NCI-H2171 treated with DMSO at 0.1 percent for 48 hours (cell line): ENCODE results near the gene USP15.
"Not testable (repeated sequence)": the region's sequence is repeated elsewhere in the genome, so short reads cannot be mapped to it uniquely, and the experiment has no call there.

ENCODE experiments used
- DNase-seq: peaks from one replicate; lab custom pipeline; 2025; lab: John Stamatoyannopoulos, UW

The USP15 gene

DNA sequence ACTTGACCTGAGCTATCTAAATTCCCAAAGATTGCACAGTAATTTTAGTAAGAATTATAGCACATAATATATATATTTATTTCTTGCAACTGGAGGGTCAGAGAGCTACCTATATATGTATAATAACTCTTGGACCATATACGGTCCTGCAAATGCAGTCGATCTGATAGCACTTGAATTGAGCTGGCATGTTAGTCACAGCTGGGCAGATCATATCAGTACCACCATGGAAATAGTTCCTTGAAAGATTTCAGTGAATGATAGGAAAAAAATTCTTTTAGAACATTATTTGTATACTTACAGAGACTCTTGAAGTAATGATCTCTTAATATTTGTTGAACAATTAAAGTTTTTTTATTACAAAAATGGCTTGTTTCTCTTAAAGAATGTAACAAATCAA is 111.9 kb downstream of the USP15 start:
- DNase-seq: no peak

DNA sequence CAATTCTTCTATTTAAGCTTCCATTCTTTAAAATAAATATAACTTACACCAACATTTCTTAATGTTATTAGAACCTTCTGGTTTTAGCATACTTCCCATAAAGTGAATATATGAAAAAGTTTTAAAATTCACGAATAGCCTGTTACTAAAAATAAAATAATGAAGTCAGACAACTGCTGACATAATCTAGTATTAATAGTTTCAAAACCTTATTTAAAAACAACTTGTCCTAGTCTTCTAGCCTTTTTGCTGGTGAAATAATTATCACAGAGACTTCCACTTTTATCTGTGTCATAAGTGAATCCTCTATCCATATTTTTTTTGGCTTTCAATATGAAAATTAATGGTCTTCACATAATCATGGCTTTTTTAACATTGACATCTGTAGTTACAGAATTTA is 112.6 kb downstream of the USP15 start:
- DNase-seq: no peak

DNA sequence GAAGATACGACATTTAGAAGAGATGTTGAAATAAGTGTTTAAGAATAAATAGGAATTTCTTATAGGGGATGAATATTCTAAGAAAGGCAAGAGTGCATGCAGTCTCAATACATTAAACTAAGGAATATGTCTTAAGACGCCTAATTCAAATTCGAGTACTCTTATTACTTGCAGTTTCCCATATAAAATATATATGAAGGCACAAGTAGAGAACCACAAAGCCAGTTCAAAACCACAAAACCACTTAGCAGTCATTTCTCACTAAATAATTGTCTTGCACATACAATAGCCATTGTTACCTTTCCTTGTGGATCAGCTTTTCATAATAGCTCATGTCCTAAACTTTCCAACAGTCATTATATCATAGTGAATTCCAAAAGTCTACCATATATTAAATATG is 115.4 kb downstream of the USP15 start:
- DNase-seq: no peak

DNA sequence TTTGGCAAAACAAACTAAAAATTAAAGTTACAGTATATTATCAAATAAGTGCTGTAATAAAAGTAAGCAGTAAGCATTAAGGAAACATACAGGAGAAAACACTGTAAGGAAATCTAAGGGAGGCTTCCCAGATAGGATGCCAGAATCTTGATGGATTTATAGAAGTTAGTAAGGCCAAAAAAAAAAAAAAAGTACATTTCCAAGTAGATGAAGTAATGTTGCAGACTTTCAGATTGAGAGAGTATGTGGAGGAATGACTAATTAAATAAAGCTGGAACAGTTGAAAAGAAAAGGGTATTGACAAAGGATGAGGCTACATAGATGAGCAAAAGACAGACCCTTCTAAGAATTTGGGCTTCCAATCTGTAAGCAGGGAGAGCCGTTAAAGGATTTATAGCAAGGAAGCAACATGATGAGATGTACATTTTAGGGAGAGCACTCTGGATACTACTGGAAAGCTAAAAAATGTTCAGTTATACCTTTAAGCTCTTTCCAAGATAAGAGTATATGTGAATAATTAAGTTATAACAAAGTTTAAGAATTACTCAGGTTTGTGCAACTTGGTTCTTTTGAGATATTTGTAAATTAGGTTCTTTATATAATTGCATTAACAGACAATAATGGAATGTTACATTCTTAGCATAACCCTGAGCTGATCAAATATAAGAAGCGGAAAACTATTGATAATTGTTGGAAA is 119.0 kb downstream of the USP15 start:
- no peak for DNase-seq

DNA sequence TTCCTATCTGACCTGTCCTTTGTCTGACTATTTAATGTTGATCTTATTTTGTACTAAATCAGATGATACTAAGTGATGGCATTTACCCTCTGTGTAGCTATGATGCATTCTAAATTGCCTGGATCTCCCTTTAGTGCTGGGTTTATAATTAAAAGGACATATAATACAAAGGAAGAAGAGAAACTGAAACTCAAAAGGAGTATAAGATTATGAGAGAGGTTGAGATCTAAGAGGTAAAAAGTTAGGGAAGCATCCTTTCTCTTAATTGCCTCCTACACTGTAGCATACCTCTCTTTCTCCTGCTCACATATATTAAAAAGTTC is 119.5 kb downstream of the USP15 start:
- no peak for DNase-seq

DNA sequence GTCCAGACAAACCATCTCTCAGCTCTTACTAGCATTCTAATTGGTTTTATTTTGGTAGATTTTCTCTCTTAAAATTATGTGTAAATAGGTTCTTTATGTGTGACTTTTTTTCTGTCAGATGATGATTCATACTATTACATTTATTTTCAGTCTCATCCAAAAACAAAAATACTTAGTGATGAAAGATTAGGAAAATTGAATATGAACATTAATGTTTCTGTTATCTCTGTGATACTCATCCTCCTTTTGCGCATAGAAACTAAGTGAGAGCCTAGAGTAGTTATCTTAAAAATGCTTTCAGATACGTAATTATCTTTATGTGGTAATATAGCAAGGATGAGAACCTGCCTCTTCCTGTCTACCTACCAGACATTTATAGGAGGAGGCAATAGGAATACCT is 122.3 kb downstream of the USP15 start:
- no peak for DNase-seq

DNA sequence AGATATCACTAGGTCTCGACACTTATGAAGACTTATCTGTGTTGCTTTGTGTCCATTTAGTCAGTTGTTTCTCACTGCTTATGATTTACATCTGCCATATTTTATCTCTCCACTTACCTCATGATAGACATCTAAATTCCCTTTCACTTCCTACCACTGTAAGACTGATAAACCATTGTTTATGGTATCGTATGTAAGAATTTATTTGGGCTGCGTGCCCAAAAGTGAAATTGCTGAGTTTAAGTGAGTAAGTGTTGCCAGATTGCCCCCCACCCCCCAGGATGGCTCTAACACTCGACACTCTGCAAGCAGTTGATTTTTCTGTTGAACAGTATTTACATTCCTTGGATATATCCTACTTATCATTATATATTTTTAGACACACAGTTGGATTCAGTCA is 136.5 kb downstream of the USP15 start:
- DNase-seq: no peak

DNA sequence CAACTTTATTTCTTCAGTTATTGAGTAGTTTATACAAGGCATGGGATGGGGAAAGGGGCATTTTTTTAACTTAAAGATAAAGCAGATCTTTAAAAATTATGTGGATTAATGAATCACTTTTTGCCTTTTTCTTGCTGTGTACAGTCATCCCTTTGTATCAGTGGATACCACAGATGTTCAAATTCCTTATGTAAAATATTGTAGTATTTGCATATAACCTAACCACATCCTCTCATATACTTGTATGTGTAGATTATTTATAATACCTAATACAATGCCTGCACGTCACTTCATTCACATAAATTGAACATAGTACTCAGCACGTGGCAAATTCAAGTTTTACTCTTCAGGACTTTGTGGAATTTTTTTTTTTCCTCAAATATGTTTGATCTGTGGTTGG is 139.9 kb downstream of the USP15 start:
- no peak for DNase-seq

DNA sequence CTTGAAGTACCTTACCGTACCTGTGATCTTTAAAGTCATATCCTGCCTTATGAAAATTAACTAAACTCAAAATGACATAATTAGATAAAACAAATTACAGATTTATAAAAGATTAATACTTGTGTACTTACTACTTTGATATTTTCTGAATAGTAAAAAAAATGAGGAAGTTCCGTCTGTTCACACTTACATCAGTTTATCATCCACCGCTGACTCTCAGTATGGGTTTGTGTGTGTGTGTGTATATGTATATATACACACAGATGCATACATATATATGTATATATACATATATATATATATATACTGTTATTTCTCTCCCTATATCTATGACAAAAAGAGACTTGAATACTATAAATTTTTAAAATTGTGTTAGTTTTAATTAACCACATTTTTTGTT is 141.4 kb downstream of the USP15 start:
- no peak for DNase-seq

DNA sequence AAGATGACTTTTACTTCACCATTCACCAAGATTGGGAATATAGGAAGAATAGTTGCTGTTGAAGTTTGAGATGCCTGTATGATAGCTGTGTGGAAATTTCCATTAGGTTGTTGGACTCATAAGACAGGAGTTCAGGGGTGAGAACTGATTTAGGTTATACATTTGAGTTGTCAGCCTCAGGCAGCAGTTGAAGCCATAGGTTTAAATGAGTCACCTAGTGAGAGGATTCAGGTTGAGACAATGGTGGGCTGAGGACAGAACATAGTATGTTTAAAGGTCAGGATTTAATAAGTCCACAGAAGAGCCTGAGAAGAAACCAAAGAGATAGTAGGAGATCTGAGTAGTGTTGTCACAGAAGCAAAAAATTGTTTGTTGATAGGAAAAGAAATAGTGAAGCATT is 142.8 kb downstream of the USP15 start:
- DNase-seq: no peak

DNA sequence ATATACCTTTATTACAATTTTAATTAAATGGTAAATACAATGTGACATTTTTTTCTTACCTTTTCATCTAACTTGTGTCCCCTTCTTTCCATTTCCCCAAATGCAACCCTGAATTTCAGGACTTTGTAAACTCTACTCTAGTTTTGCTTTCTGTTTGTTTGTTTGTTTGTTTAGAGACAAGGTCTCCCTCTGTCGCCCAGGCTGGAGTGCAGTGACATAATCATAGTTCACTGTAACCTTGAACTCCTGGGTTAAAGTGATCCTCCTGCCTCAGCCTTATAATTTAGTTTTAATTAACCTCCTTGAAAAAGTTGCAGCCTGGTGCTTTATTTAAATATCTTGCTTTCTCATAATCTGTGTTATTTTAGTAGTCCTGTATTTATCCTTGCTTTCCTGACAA is 147.4 kb downstream of the USP15 start:
- DNase-seq: no peak

DNA sequence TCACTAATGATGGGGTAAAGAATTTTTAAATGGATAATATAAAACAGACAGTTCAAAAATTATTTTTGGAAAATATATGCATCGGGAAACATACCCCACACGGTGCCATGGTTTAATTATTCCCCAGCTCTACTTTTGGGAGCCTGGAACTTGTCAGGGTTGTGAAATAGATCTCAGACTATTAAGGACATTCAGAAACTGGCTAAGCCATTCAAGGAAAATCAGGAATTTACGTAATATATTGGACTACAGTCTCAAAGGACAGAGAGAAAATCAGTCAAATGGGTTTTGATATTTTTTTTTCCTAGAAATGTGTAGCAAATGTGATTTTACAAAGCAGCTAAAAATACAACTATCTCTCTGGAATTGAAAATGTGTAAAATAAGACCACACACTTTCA is 148.9 kb downstream of the USP15 start:
- DNase-seq: no peak

DNA sequence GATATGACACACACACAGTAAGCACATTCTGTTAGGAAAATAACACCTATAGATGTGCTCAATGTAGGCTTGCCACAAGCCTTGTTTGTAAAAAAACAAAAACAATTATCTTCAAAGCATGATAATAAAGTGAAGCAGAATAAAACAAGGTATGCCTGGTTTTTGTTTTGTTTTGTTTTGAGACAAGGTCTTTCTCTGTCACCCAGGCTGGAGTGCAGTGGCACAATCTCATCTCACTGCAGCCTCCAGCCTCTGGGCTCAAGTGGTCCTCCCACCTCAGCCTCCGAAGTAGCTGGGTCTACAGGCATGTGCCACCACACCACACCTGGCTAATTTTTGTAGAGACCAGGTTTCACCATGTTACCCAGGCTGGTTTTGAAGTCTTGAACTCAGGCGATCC is 154.0 kb downstream of the USP15 start:
- DNase-seq: no peak

DNA sequence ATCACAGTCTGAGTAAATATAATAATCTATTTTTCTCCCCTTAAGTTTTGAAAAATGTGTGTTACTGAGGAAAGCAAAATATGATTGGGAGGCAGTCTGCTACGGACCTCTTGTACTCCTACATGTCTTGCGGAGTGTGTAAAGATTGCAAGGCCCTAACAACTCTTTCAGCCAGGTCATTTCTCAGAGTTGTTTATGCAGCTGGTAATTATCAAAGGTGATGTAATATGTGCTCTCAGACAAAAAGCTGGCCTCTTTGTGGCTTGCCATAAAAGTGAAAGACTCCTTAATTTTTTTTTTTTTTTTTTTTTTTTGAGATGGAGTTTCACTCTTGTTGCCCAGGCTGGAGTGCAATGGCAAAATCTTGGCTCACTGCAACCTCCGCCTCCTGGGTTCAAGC is 165.9 kb downstream of the USP15 start:
- DNase-seq: no peak

DNA sequence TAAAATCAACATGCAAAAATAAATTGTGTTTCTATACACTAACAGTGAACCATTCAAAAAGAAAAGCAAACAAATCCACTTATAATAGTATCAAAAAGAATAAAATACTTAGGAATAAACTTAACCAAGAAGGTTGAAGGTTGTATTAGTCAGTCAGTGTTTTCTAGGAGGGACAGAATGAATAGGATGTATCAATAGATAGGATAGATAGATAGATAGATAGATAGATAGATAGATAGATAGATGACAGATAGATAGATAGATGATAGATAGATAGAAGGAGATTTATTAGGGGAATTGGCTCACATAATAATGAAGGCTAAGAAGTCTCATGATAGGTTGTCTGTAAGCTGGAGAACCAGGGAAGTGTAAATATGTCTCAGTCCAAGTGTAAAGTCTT is 169.3 kb downstream of the USP15 start:
- no peak for DNase-seq

DNA sequence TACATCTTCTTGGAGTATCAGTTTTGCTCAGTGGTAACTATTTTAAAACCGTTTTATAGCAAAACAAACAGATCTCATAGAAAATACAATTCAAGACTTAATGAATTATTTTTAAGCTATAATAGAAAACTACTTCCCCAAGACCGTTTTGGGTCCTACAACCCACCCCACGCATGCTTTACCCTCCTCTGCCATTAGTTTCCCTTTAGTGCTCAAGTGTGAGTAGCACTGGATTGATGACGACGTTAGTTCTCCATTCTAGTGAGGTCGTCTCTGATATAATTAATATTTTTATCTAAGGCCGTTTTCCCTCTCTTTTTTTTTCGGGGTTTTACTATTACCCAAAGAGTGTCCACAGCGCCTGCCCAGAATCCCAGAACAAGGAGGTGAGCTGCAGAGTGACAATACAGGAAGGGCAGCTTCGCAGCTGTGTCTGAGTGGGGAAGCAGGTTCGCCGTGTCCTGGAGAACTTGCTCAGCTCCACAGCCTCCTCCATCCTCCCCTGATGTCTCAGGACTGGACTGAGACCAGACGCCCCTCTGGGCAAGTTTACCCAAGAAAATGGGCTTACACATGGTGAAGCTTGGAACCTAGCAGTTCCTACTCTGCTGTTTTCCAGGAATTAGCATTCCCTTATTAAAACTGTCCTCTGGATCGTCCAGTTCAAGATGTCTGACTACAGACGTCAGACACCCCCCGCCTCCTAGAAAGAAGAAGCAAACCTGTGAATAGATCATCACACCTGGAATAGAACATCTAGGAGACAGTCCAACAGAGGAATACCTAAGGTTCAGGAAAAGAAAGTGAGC is 174.5 kb downstream of the USP15 start:
- no peak for DNase-seq

DNA sequence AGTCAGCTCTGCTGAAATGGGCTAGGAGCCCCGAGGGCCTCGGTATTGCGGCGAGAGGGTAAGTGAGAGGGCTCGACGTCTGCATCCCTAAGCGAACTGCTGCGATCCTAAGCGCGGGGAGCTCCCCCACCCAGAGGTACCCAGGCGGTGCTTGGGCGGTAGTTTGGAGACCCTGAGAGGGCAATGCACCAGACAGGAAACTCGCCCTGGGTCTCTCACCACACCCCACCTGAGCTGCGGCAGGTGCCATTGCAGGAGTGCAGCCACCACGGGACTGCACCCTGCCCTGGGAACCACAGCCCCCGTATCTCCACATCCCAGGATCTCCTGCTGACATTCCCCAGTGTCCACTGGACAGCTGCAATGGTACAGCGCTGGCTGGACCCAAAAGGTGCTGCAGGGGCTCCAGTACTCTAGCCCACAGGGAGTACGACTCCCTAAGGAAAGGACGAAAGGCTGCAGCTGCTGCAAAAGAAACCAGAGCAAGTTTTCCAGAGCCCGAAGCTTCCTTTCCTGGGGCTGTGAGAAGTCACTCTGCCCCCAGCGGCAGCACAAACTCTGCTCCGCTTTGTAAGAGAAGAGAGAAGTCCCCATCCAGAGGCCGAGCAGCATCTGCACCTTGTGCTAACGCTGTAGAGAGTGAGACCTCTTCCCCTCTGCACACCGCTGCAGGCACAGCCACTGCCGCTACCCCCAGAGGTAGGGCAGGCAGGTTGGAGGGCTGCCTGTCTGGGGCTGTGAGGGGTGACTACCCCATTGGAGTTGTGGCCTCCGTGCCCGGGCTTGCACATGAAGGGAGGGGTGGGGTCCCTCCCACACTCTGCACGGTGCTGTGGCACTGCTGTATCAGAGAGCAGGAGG is 175.3 kb downstream of the USP15 start:
- peak; percentile 51 for DNase-seq

DNA sequence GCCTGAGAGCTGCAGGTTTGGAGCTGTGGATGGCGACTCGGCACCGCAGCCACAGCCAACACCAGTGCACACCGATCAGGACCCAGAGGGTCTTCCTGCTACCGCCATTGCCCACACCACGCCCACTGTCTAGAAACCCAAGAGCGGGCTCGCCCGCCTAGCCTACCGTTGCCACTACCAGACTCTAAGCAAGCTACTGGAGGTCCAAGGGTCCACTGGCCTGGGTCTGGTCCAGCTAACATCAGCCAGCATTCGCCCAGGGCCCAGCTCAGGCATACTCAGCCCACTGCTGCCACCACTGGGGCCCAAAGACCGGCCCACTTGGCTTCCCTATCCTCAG is 175.9 kb downstream of the USP15 start:
- DNase-seq: no peak

DNA sequence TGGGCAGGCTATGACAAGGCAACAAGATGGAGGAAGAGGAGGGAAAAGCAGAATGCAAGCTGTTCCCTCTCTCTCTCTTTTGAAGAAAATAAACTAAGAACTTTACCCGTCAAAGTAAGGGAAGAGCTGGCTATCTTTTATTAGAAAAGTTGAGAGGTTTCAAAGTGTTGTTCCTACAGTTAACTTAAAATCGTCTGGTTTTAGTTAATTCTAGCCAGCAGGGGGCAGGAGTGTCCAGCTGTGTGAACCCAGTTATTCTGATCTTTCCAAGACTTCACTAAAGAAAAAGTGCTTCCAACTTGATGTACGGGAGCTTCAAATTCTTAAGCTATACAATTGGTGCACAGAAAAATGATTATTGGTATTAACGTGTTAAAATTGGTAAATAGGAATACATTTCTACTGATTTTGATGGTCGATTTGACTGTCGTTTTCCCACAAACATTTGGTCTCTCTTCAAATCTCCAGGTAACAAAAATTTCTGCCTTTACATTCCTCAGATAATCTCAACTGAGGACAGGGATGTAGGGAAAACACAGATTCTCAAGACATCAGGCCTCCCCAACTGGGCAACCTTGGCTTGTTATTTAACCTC is 178.0 kb downstream of the USP15 start:
- peak; percentile 40 for DNase-seq

DNA sequence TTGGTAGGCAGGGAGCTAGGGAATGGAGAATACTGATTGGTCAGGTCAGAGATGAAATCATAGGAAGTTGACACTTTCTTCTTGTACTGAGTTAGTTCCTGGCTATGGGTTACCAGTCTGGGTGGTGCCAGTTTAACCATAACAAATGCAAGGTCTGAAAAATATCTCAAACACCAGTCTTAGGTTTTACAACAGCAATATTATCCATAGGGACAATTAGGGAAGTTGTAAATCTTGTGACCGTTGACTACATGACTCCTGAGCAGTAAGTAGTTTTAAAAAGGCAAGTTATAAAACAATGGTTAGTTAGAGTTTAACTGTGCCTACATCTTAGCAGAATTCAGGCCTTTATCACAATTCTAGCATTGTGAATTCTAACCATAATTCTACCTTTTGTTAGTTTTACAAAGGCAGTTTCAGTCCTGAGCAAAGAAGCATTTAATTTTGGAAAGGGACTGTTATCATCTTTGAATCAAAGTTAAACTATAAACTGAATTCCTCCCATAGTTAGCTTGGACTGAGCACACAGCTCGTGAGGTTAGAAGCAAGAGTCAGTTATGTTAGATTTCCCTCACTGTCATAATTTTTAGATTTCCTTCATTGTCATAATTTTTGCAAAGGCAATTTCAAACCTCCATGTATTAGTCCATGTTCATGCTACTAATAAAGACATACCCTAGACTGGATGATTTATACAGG is 186.7 kb downstream of the USP15 start:
- DNase-seq: no peak

DNA sequence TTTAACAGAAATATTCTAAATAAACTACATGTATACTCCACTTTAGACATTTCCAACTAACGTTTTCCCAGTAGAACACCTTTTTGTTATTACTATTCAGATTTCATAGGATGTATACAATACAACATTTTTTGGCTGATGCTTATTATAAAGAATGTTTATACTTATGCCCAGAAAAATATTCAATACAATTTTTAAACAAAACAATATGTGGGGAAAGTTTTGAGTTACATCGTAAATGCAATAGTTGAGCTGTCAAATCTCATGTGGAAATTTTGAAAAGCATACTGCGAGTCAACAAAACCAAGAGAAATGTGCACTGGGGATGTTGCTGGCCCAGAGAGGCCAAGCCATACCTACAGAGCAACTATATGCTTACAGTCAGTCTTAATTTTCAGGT is 188.2 kb downstream of the USP15 start:
- DNase-seq: no peak

DNA sequence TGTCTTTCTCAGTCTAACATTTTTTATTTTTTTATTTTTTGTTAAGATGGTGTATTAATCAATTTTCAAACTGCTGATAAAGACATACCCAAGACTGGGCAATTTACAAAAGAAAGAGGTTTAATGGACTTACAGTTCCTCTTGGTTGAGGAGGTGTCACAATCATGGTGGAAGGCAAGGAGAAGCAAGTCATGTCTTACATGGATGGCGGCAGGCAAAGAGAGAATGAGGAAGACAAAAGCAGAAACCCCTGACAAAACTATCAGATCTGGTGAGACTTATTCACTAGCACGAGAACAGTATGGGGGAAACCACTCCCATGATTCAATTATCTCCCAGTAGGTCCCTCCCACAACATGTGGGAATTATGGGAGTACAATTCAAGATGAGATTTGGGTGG is 195.2 kb downstream of the USP15 start:
- not testable (repeated sequence) for DNase-seq
